Small intestine (tissue), 16 donors: ENCODE data around the gene POLE3. TPM values are rescaled to one million over a fixed set of nuclear protein-coding genes. Genes with fewer than 3 reads are reported as not detected.
A peak's percentile ranks its signal among the peaks of the same experiment; 100 is the strongest.

Experiments used
- DNase-seq, 2 donors: peaks; one replicate each; pipeline versions ENCODE4 v3.0.0 to v3.0.0-alpha.2; 2013
- FAIRE-seq: peaks from 2 replicates; lab custom pipeline; 2012; peaks lifted over from hg19 to GRCh38; lab: Jason Lieb, UNC
- H3K27ac ChIP-seq, 3 donors: one replicate each; pipeline ENCODE4 v1.5.1; 2013; ENCODE audit warnings: low read length in 2 of 3, mild to moderate bottlenecking in 2 of 3, control low read depth in 1 of 3, inconsistent platforms in 1 of 3, low read depth in 1 of 3, moderate library complexity in 1 of 3
- H3K27me3 ChIP-seq, 3 donors: one replicate each; pipeline ENCODE4 v1.6.1; 2013; ENCODE audit warnings: low read length in 3 of 3, inconsistent platforms in 1 of 3; ENCODE audit not compliant: control insufficient read depth in 3 of 3, insufficient read depth in 3 of 3
- H3K36me3 ChIP-seq, 3 donors: one replicate each; pipeline ENCODE4 v1.6.1; 2013; ENCODE audit warnings: low read length in 3 of 3, inconsistent platforms in 1 of 3, low read depth in 1 of 3, mild to moderate bottlenecking in 1 of 3, moderate library complexity in 1 of 3; ENCODE audit not compliant: control insufficient read depth in 3 of 3, insufficient read depth in 2 of 3
- H3K4me1 ChIP-seq, 3 donors: one replicate each; pipeline ENCODE4 v1.6.1; 2013; ENCODE audit warnings: low read length in 2 of 3, inconsistent platforms in 1 of 3, low read depth in 1 of 3, mild to moderate bottlenecking in 1 of 3, moderate library complexity in 1 of 3; ENCODE audit not compliant: control insufficient read depth in 3 of 3, insufficient read depth in 2 of 3
- H3K4me3 ChIP-seq, 3 donors: one replicate each; pipeline ENCODE4 v1.5.1; 2013; ENCODE audit warnings: low read length in 3 of 3, control low read depth in 1 of 3, inconsistent platforms in 1 of 3, low read depth in 1 of 3, mild to moderate bottlenecking in 1 of 3, moderate library complexity in 1 of 3
- H3K9me3 ChIP-seq, 2 donors: one replicate each; pipeline ENCODE4 v1.6.1; 2013; ENCODE audit warnings: low read depth in 1 of 2, low read length in 1 of 2; ENCODE audit not compliant: control insufficient read depth in 2 of 2, insufficient read depth in 1 of 2
- WGBS, 3 donors: extraction: QIAGEN DNeasy Blood & Tissue Kit; methylation state at CpG; one replicate each; pipeline ENCODE4 v1.1.7; 2013; 5-methylcytosine and 5-hydroxymethylcytosine counted together
- long read RNA-seq, 10 donors: transcript quantifications; one replicate each; lab custom pipeline, GENCODE V29; 2026
- polyA plus RNA-seq, 4 donors: library from polyadenylated mRNA; stranded (reverse) in 3 of 4; unstranded in 1 of 4; fragments of 200-250 nt in 3 of 4; fragments of 120-200 nt in 1 of 4; gene quantifications; one replicate each; pipeline versions ENCODE4 v1.2.1 to v1.2.3, GENCODE V29; 2013
- donor health status: healthy with polysubstance abuse.
- donor health status: control.
- donor health status: control.
- donor health status: Bipolar disorder and iron deficiency.
- donor health status: healthy.

Gene POLE3, protein sequence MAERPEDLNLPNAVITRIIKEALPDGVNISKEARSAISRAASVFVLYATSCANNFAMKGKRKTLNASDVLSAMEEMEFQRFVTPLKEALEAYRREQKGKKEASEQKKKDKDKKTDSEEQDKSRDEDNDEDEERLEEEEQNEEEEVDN
- 10 to 100 TPM; 15.7 to 50.2 (median 31.6) TPM for polyA plus RNA-seq
- long read RNA-seq, donor 1, transcript POLE3-201 (4 exons, 2,109 nt): major isoform, 44 of 48 reads
- long read RNA-seq, donor 1, partial matches to known transcripts: 0 of 48 reads
- long read RNA-seq, donor 1, other reads (novel, unspliced or antisense): 0 of 48 reads
- long read RNA-seq, donor 2, transcript POLE3-201 (4 exons, 2,109 nt): major isoform, 10 of 10 reads
- long read RNA-seq, donor 2, partial matches to known transcripts: 0 of 10 reads
- long read RNA-seq, donor 2, other reads (novel, unspliced or antisense): 0 of 10 reads
- long read RNA-seq, donor 3, transcript POLE3-201 (4 exons, 2,109 nt): major isoform, 11 of 14 reads
- long read RNA-seq, donor 3, partial matches to known transcripts: 0 of 14 reads
- long read RNA-seq, donor 3, other reads (novel, unspliced or antisense): 0 of 14 reads
- long read RNA-seq, donor 4: 0 reads
- long read RNA-seq, donor 5, transcript POLE3-201 (4 exons, 2,109 nt): major isoform, 8 of 8 reads
- long read RNA-seq, donor 5, partial matches to known transcripts: 0 of 8 reads
- long read RNA-seq, donor 5, other reads (novel, unspliced or antisense): 0 of 8 reads
- long read RNA-seq, donor 6, transcript POLE3-201 (4 exons, 2,109 nt): major isoform, 14 of 14 reads
- long read RNA-seq, donor 6, partial matches to known transcripts: 0 of 14 reads
- long read RNA-seq, donor 6, other reads (novel, unspliced or antisense): 0 of 14 reads
- long read RNA-seq, donor 7: 0 reads
- long read RNA-seq, donor 8, partial matches to known transcripts: 0 of 2 reads
- long read RNA-seq, donor 8, other reads (novel, unspliced or antisense): 0 of 2 reads
- long read RNA-seq, donor 9, partial matches to known transcripts: 0 of 4 reads
- long read RNA-seq, donor 9, other reads (novel, unspliced or antisense): 0 of 4 reads
- long read RNA-seq, donor 10, transcript POLE3-201 (4 exons, 2,109 nt): major isoform, 18 of 21 reads
- long read RNA-seq, donor 10, partial matches to known transcripts: 0 of 21 reads
- long read RNA-seq, donor 10, other reads (novel, unspliced or antisense): 0 of 21 reads

DNA sequence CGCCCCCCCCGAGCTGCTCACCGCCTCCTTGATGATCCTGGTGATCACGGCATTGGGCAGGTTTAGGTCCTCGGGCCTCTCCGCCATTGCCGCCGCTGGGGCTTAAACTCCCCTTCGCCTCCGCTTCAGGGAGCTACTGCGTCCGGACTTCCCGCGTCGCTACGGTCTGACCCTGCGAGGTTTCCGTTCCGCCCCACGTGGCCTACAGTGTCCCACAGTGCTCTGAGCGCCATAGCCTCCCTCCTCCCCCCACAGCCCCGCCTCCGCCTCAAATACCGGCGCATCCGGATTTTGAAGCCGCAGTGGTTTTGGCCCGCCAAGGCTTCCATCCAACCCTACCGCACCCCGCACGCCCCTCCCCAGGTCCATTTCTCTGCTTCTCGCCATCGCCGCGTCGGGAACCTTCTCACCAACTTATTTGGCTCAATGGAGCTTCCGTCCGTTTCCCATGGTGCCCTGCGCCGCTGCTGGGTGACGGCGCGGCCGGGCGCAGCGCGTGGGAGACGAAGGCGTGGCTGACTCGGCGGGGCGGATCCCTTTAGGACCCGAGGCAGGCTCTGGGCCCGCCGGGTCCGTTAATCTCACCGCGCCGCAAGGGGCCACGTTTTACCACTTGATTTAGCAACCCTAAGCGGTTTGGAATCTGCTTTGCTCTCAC lies at the start of gene POLE3, which contains the start of gene C9orf43:
Gene POLE3 (minus strand): TSS at position 469 of the 658 bp plus-strand sequence. CDS start 382 bp downstream, at position 87.
Gene C9orf43 (plus strand): TSS at position 541 of the 658 bp plus-strand sequence. CDS start 2,747 bp downstream, outside the sequence.
- FAIRE-seq (no peak), DNase-seq (peak; percentile 94 to 99)
- Histone ChIP-seq H3K9me3 (no peaks in the 10 kb centered on the region), H3K27me3 (no peaks in the 10 kb centered on the region), H3K4me1 (peaks cover 0 to 6% (median 0%) of the 10 kb centered on the region in 3 donors), H3K4me3 (peak within 1 kb of the TSS; percentile 70 to 83 (median 73)), H3K36me3 (peaks cover 0 to 14% (median 4%) of the 10 kb centered on the region in 3 donors), H3K27ac (peak within 1 kb of the TSS; percentile 77 to 99 (median 96))
- WGBS, 3 donors: 0 to 1% (median 0%) methylated on average over 58 to 61 of the region's 61 CpGs

DNA sequence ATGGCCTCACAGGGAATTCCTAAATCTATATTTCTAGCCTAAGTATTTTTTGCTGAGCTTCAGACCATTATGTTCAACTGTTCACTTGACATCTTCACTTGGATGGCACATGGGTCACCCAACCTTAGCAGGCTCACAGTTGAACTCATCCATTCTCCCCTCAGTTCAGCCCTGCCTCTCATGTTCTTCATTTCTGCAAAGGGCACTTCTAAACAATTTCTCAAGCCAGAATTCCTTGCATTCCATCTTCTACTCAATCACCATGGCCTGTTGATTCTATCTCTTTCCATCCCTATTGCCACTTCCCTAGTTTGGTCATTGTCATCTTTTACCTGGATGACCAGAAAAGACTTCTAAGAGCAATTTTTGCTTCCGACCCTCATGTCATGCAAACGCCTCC lies 45.8 kb upstream of the POLE3 start:
- DNase-seq: no peak
- H3K9me3 ChIP-seq: no peaks in the 10 kb centered on the region
- no peaks in the 10 kb centered on the region for H3K27me3 ChIP-seq
- H3K36me3 ChIP-seq: no peaks in the 10 kb centered on the region
- peak overlapping the region in 1 of 3 donors; percentile 45 for H3K27ac ChIP-seq
- H3K4me1 ChIP-seq: peaks cover 2 to 18% (median 3%) of the 10 kb centered on the region in 3 donors
- no peak overlapping the region for H3K4me3 ChIP-seq
- no peak for FAIRE-seq
- WGBS, 3 donors: 99 to 100% (median 99%) methylated on average over 2 of the region's 2 CpGs

DNA sequence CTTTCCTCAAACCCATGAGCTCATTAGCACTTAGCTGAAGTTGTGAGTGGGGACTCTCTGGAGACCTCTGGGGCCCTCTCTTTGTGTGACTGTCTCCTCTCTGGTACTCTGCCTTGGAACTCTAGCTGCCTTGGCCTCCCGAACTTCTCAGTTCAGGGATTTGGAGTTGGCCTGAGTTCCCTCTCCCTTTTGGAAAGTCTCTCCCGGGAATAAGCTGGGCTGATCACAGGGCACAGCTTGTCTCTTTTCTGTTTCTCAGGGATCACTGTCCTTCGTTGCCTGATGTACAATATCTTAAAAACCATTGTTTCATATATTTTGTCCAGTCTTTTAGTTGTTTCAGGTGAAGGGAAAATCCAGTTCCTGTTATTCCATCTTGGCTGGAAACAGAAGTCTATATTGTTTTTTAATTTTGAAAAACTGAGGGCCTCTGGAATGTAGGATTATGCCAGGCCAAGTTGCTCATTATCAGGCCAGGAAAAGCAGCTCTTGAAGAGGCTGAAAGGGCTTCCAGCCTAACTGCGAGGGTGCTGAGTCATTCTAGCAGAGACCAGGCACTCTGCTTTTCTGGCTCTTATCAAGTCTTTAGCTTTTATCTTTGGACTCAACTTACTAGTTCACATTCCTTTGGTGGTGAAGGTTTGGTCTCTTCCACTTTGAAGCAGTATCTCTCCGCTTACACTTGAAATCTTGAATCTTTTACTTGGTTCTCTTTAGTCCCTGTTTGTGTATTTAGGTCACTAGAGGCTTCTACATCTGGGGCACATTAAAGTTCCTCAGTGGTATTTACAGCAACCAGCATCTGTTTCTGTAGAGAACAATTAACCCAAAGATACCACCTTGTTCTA lies 44.7 kb upstream of the POLE3 start:
- H3K27me3 ChIP-seq: no peaks in the 10 kb centered on the region
- FAIRE-seq (no peak), DNase-seq (peak; percentile 80 to 88)
- no peaks in the 10 kb centered on the region for H3K36me3 ChIP-seq
- no peaks in the 10 kb centered on the region for H3K9me3 ChIP-seq
- WGBS, 3 donors: 26 to 36% (median 34%) methylated on average over 5 of the region's 5 CpGs
- H3K4me1 ChIP-seq: peaks cover 2 to 18% (median 3%) of the 10 kb centered on the region in 3 donors
- no peak overlapping the region for H3K4me3 ChIP-seq
- peak overlapping the region; percentile 46 to 87 (median 59) for H3K27ac ChIP-seq

GRCh38 chr9:113452113-113452605 lies 41.7 kb upstream of the POLE3 start:
- FAIRE-seq (no peak), DNase-seq (no peak)
- Histone ChIP-seq H3K36me3 (no peaks in the 10 kb centered on the region), H3K27me3 (no peaks in the 10 kb centered on the region), H3K9me3 (no peaks in the 10 kb centered on the region), H3K27ac (no peak overlapping the region), H3K4me1 (peaks cover 2 to 18% (median 3%) of the 10 kb centered on the region in 3 donors), H3K4me3 (no peak overlapping the region)
- WGBS, 3 donors: 74 to 84% (median 82%) methylated on average over 4 of the region's 4 CpGs

DNA sequence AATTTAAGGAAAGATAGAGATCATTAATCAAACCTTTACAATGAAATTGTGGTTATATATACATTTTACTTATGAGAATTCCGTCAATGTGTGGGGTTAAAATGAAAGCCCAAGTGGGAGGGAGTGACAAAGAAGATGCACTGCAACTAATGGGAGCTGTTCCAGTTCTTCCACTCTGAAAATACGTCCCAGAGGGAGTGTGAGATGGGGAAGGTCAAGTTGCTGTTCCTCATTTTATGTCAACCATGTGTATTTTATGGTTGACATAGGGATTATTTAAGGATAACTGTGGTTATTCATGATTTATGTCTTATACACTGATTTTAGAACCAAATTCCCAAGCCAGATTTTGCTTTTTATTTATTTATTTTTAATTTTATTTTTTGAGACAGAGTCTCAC lies 38.9 kb upstream of the POLE3 start:
- H3K9me3 ChIP-seq: no peaks in the 10 kb centered on the region
- no peak for FAIRE-seq
- H3K27me3 ChIP-seq: no peaks in the 10 kb centered on the region
- H3K4me3 ChIP-seq: no peak overlapping the region
- no peak for DNase-seq
- no peaks in the 10 kb centered on the region for H3K36me3 ChIP-seq
- H3K27ac ChIP-seq: no peak overlapping the region
- WGBS, 3 donors: 60 to 86% (median 72%) methylated on average over 2 of the region's 2 CpGs
- H3K4me1 ChIP-seq: no peaks in the 10 kb centered on the region

GRCh38 chr9:113446323-113446740 lies 35.9 kb upstream of the POLE3 start:
- Histone ChIP-seq H3K27me3 (no peaks in the 10 kb centered on the region), H3K27ac (no peak overlapping the region), H3K36me3 (no peaks in the 10 kb centered on the region), H3K4me1 (no peaks in the 10 kb centered on the region), H3K4me3 (no peak overlapping the region), H3K9me3 (no peaks in the 10 kb centered on the region)
- peak; percentile 47 for FAIRE-seq
- peak; percentile 66 to 67 for DNase-seq
- 54 to 59% (median 56%) methylated on average over 3 of the region's 3 CpGs for WGBS, 3 donors

GRCh38 chr9:113444736-113445135 lies 34.3 kb upstream of the POLE3 start:
- Histone ChIP-seq H3K4me1 (no peaks in the 10 kb centered on the region), H3K9me3 (no peaks in the 10 kb centered on the region), H3K27ac (no peak overlapping the region), H3K4me3 (no peak overlapping the region), H3K27me3 (no peaks in the 10 kb centered on the region), H3K36me3 (no peaks in the 10 kb centered on the region)
- 86 to 95% (median 90%) methylated on average over 2 of the region's 2 CpGs for WGBS, 3 donors
- no peak for DNase-seq
- FAIRE-seq: no peak
